Amygdala (tissue), 56 donors: ENCODE measurements around the gene PLD1.

ENCODE experiments used
- DNase-seq, 56 donors: peaks; one replicate each; lab custom pipeline; 2025; lab: John Stamatoyannopoulos, UW

PLD1 gene

DNA sequence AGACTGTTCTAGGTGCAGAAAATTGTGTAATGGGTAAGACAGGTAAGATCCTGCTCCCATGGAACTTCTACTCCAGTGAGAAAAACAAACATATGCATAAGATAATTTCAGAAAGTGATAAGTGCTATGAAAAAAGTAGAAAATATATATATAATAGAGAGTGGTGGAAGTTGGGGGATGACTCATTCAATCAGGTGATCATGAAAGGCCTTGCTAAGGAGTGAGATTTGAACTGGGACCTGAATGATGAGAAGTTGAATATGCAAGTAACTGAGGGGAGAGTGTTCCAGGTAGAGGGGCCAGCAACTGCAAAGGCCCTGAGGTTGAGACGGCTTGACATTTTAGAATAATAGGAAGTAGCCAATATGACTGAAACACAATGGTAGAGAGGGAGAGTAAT, 257.8 kb downstream of the PLD1 start:
- DNase-seq: no peak

DNA sequence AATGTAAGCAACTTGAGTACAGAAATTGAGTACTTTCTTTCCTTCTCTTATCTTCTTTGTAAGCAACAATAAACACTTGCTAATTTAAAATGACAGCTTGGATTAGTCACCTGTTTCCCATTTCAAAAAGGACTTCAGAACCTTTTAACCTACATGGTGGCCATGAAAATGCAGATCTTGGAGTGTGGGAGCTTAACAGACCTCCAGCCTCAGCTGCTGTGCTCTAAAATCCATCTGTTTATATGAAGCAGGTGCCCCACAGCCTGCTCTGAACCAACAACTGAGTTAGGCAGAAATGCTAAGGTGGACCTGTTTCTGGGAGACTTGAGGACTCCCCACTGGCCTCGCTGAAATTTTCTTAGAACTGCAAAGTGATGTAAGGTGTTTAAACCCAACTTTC, 259.0 kb downstream of the PLD1 start:
- DNase-seq: no peak
